GM18499 (cell line): ENCODE measurements around the gene NFATC1.

Experiments used
- ATAC-seq: cut with Tn5 transposase; IDR thresholded peaks from one replicate; pipeline ENCODE4 v1.9.1; 2021; ENCODE audit warnings: moderate number of reproducible peaks; ENCODE audit not compliant: insufficient read depth, unreplicated experiment

The NFATC1 gene

GRCh38 chr18:79574938-79575525 lies 179.3 kb downstream of the NFATC1 start:
- ATAC-seq, result no peak

- ATAC-seq, result no peak
Measured at GRCh38 chr18:79575891-79576685, 180.4 kb downstream of the NFATC1 start.

GRCh38 chr18:79576686-79577351 lies 181.1 kb downstream of the NFATC1 start:
- no peak for ATAC-seq

GRCh38 chr18:79577451-79578395 lies 182.0 kb downstream of the NFATC1 start:
- no peak for ATAC-seq

GRCh38 chr18:79578396-79579260 lies 182.9 kb downstream of the NFATC1 start:
- no peak for ATAC-seq
